C4-2B (cell line): Measurements from ENCODE around the gene ITGA4.

ENCODE experiments used
- H3K27ac ChIP-seq: fragments of 450-650 bp; 2 replicates; pipeline ENCODE4 v1.5.1; 2017
- ZFX ChIP-seq: fragments of 450-650 bp; IDR thresholded peaks from 2 replicates; pipeline ENCODE4 v1.6.1; 2017
- TF ChIP-seq, protein P1 (sequence below): fragments of 450-650 bp; conservative IDR thresholded peaks from 2 replicates; pipeline ENCODE4 v1.5.1; 2017; ENCODE audit warnings: mild to moderate bottlenecking

ITGA4 gene

DNA sequence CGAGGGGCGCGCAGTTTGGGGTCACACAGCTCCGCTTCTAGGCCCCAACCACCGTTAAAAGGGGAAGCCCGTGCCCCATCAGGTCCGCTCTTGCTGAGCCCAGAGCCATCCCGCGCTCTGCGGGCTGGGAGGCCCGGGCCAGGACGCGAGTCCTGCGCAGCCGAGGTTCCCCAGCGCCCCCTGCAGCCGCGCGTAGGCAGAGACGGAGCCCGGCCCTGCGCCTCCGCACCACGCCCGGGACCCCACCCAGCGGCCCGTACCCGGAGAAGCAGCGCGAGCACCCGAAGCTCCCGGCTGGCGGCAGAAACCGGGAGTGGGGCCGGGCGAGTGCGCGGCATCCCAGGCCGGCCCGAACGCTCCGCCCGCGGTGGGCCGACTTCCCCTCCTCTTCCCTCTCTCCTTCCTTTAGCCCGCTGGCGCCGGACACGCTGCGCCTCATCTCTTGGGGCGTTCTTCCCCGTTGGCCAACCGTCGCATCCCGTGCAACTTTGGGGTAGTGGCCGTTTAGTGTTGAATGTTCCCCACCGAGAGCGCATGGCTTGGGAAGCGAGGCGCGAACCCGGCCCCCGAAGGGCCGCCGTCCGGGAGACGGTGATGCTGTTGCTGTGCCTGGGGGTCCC is at the start of gene ITGA4:
ITGA4 (plus strand) TSS at position 266 of the 620 bp plus-strand sequence; CDS start at position 535, 269 bp downstream.
- H3K27ac ChIP-seq = no peak within 1 kb of the TSS
- TF ChIP-seq, protein P1, sequence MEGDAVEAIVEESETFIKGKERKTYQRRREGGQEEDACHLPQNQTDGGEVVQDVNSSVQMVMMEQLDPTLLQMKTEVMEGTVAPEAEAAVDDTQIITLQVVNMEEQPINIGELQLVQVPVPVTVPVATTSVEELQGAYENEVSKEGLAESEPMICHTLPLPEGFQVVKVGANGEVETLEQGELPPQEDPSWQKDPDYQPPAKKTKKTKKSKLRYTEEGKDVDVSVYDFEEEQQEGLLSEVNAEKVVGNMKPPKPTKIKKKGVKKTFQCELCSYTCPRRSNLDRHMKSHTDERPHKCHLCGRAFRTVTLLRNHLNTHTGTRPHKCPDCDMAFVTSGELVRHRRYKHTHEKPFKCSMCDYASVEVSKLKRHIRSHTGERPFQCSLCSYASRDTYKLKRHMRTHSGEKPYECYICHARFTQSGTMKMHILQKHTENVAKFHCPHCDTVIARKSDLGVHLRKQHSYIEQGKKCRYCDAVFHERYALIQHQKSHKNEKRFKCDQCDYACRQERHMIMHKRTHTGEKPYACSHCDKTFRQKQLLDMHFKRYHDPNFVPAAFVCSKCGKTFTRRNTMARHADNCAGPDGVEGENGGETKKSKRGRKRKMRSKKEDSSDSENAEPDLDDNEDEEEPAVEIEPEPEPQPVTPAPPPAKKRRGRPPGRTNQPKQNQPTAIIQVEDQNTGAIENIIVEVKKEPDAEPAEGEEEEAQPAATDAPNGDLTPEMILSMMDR = no peak
- TF ChIP-seq ZFX = no peak

DNA sequence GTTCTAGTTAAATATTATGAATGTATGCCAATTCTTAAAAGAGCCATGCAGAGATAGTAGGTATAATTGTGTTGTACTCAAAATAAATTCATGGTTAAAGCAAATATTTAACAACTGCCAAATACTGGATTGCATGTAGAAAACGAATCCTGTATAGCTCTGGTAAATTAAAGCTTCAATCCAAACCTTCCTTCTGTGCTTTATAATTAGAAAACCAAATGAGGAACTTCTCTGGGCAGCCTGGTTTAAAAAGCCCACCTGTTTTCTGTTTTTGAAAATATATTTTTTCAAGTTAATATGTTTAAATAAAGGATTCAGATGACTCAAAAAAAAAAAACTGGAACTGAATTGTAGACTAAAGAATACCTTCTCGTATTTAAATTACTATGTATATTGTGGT is 48.3 kb upstream of the ITGA4 start:
- no peak overlapping the region for H3K27ac ChIP-seq
- TF ChIP-seq ZFX = no peak
- TF ChIP-seq, protein P1 = no peak

DNA sequence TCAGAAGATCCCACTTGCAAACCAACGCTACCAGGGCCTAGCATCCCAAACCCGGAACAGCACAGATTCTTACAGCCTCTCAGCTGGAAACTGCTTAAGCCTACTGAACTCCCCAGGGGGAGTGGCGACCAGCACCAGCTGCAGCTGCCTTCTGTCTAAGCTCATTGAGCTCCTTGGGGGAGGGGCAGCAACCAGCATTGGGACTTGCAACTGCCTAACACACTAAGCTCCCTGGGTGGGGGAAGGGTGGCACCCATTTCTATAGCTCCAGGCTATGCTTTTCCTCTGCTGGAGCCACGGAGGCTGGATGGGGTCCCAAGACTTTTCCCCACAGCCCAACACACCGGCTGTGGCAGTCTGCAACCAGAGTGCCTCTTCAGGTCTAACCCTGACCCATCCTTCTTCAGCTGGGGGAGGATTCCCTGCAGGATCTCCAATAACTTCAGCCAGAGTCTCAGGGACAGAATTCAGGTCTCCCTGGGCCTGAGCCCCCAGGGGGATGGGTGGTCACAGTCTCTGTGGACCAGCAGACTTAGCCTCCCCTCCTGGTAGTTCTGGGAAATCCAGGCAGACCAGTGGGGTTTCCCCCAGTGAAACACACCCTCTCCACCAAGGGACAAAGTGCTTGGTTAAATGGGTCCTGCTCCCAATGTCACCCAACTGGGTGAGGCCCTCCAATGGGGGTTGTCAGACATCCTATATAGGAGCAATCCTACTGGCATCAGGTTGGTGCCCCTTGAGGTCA is 45.9 kb upstream of the ITGA4 start:
- TF ChIP-seq, protein P1 = no peak
- TF ChIP-seq ZFX = no peak
- no peak overlapping the region for H3K27ac ChIP-seq

DNA sequence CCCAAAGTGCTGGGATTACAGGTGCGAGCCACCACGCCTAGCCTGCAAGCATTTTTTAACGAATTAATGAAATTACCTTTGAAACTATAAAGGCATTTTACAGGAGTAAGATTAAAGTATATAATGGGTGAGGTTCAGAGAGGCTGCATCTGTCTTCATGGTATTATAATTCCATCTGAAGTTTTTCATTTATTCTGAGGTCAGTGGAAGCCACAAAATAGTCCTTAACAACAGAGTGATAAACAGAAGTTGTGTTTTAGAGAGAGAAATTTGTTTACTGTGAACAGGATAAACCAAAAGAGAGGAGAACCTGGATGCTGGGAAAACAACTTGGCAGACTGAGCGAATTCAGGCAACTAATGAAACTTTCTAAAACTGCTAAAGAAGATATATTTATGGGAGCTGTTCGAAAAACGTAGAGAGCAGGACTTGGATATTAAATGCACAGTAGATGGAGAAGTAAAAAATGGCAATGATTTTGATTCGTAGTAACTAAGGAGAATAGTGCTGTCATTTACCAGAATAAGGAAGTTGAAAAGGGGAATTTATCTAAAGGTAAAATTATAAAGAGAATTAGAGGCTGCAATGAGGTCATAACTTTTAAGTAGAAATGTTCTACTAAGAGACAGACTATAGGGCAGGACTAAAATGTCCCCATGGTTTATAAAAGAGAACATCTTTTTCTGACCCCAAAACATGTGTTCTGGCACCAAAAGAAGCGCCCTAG is 37.9 kb upstream of the ITGA4 start:
- no peak overlapping the region for H3K27ac ChIP-seq
- TF ChIP-seq ZFX = no peak

DNA sequence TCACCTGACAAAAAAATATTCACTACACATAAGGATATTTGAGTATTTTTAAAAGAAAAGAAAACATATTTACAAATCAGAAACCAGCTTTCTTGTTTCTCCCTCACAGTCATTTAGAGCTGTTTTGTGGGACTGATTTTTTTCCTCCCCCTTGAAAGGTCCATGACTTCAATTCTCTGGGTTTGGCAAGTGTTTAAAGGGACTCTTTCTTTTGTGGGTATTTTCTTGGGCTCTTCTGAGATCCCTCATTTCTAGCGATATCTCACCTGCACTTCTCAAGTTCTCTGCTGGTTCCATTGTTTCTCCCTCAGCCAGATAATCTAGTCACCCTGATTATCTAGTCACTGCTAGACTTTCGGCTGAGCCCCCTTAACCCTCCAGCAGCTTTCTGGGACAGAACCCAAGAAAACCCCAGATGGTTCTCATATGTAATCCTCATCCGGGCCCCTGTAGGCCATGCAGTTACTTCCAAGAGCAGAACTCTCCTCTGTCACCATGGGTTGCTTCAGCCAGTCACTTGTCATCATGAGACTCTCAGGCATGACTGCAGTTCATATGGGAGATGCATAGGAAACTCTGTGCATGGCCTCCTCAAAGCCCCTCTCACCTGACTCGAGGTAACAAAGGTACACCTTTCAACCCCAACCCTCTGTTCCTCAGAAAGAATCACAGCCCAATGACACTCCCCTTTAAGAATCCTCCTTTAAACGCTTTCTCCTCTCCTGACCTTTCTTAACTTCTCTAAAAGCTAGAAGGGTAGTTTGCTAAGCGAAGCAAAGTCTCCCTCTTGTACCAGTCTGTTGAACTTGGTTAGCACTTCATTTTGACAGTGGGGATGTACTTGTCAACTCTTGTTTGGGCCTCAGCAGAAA is 36.7 kb upstream of the ITGA4 start:
- H3K27ac ChIP-seq = no peak overlapping the region
- TF ChIP-seq, protein P1 = no peak
- TF ChIP-seq ZFX = no peak

DNA sequence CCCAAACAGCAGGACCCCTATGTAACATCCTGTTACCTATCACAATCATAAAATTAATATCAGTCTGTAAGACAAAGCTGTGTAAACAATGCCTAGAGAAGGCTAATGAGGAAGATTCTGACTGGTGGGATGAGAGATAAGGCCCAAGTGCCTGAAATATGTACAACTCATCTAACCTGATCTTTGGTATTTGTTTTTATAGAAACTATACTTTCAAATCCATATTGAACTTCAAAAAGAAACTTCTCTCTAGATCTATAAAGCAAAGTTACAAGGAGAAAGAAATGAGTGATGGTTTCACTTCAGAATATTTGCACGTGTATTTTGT is 36.1 kb upstream of the ITGA4 start:
- H3K27ac ChIP-seq = no peak overlapping the region
- TF ChIP-seq ZFX = no peak
- TF ChIP-seq, protein P1 = no peak

DNA sequence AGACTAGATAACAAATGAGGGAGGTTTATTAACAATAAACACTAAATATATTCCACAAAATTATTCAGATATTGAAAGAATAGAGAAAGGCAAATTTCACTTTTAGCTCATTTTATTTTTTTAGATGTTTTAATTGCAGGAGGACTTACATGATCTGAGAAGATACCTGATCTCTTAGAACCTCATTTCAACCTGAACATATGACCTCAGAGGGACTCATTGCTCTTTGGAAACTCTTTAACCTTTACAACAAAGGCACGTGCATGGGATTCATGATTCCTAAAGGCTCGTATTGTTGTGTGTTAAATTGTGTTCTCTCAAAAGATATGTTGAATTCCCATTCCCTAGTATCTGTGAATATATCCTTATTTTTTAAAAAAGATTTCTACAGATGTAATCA is 35.7 kb upstream of the ITGA4 start:
- H3K27ac ChIP-seq = no peak overlapping the region
- no peak for TF ChIP-seq ZFX
- TF ChIP-seq, protein P1 = no peak
